Fibroblast of lung (primary cell): ENCODE data around the gene PMS2. TPM values are rescaled to one million over a fixed set of nuclear protein-coding genes. Genes with fewer than 3 reads are reported as not detected.

Experiments used
- DNase-seq, 2 donors: peaks; one replicate each; pipeline versions ENCODE4 v3.0.0 to v3.0.0-alpha.2; 2010; ENCODE audit warnings: low read depth in 2 of 2
- H2AFZ ChIP-seq: 2 replicates; pipeline ENCODE4 v1.5.1; 2012; ENCODE audit warnings: low read length, control low read depth, inconsistent platforms
- H3K27ac ChIP-seq: 2 replicates; pipeline ENCODE4 v1.5.1; 2011; ENCODE audit warnings: low read length, control low read depth; ENCODE audit not compliant: insufficient read depth
- H3K27me3 ChIP-seq: 2 replicates; pipeline ENCODE4 v1.5.1; 2011; ENCODE audit warnings: mild to moderate bottlenecking, low read length; ENCODE audit not compliant: control insufficient read depth, insufficient read depth
- H3K36me3 ChIP-seq: 2 replicates; pipeline ENCODE4 v1.5.1; 2011; ENCODE audit warnings: low read length; ENCODE audit not compliant: control insufficient read depth, insufficient read depth
- H3K4me1 ChIP-seq: 2 replicates; pipeline ENCODE4 v1.5.1; 2011; ENCODE audit warnings: low read length; ENCODE audit not compliant: control insufficient read depth, insufficient read depth; ENCODE audit errors: extremely low read depth
- H3K4me2 ChIP-seq: 2 replicates; pipeline ENCODE4 v1.5.1; 2011; ENCODE audit warnings: low read length, control low read depth; ENCODE audit not compliant: insufficient read depth; ENCODE audit errors: extremely low read depth
- H3K4me3 ChIP-seq, 4 experiments: fragments of 200-600 bp in 1 of 4; sonication (generic) in 1 of 4; replicated peaks in 1 of 4; 2 replicates each; pipeline ENCODE4 v1.5.1; 2011 to 2016; ENCODE audit warnings: low read length in 4 of 4, low read depth in 3 of 4, mild to moderate bottlenecking in 3 of 4, control low read depth in 2 of 4, inconsistent platforms in 1 of 4, mixed read lengths in 1 of 4; ENCODE audit not compliant: insufficient read depth in 1 of 4; ENCODE audit errors: control extremely low read depth in 1 of 4
- H3K79me2 ChIP-seq: 2 replicates; pipeline ENCODE4 v1.5.1; 2012; ENCODE audit warnings: mild to moderate bottlenecking, low read length, inconsistent platforms; ENCODE audit not compliant: control insufficient read depth, insufficient read depth
- H3K9ac ChIP-seq: 2 replicates; pipeline ENCODE4 v1.5.1; 2011; ENCODE audit warnings: mild to moderate bottlenecking, low read length, control low read depth; ENCODE audit not compliant: insufficient read depth
- H3K9me3 ChIP-seq: 2 replicates; pipeline ENCODE4 v1.5.1; 2012; ENCODE audit warnings: low read depth, low read length; ENCODE audit not compliant: control insufficient read depth, insufficient read depth
- H4K20me1 ChIP-seq: 2 replicates; pipeline ENCODE4 v1.5.1; 2011; ENCODE audit warnings: low read length; ENCODE audit not compliant: control insufficient read depth, insufficient read depth; ENCODE audit errors: extremely low read depth
- EZH2 ChIP-seq: IDR thresholded peaks from 2 replicates; pipeline ENCODE4 v1.5.1; 2012; ENCODE audit warnings: low read length, control low read depth, mild to moderate bottlenecking; ENCODE audit errors: missing control alignments
- polyA plus RNA-seq, 2 donors: library from polyadenylated mRNA; depleted of rRNA in 1 of 2; stranded (reverse) in 1 of 2; unstranded in 1 of 2; fragments of >200 nt; gene quantifications; 2 replicates each; pipeline ENCODE4 v1.2.1, GENCODE V29; 2011 to 2012; ENCODE audit warnings: missing spikeins in 1 of 2
- total RNA-seq: library from RNA; depleted of rRNA; stranded (reverse); fragments of >200 nt; gene quantifications from 2 replicates; pipeline ENCODE4 v1.2.1, GENCODE V29; 2014
- TF ChIP-seq, protein P1 (sequence below), 2 donors: IDR thresholded peaks in 1 of 2; conservative IDR thresholded peaks in 1 of 2; 1 replicate in 1 of 2; 2 replicates in 1 of 2; pipeline ENCODE4 v1.5.1; 2011 to 2012; ENCODE audit warnings: low read length in 2 of 2, control low read depth in 1 of 2, inconsistent platforms in 1 of 2, low read depth in 1 of 2, mild to moderate bottlenecking in 1 of 2

PMS2 gene
- total and polyA plus RNA-seq, 2 donors (not counting 1 experiment from before 2014, with no cell fraction given): 7.9 to 28.1 TPM

DNA sequence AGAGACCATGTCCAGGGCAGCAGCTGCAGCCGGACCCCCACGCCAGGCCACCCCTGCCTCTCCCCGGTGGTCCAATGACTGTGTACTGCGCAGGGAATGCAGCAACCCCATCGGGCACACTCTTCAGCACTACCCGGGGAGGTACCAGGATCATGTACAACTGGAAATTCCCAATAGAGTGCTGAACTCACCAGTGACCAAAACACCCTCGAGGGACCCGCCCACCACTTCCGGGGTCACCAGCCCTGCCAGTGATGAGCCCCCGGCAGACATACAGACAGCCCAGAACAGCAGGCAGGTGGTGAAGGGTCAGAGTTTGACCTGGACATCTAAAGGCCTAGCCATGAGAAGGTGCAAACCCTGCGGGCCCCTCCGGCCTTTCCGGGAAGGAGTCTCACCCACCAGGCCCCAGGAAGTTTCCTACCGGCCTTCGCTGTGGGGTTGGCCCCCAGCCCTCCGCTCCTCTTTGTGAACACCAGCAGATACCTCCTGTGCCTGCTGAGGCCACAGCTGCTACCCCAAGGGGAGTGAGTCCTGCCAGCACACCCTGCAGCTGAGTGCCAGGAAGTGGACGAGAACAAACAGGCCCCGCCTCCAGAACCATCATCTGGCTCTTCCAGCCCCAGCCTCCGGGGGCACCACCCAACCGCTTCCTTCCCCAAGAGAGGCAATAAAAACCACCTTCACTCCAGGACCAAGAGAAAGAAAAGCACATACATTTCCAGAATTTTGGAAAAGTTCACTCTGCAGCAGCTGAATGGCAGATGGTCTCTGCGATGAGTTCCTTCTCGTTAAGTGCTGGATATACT is 17.4 kb upstream of the PMS2 start:
- no peak overlapping the region for H3K4me2 ChIP-seq
- no peaks in the 10 kb centered on the region for H3K27me3 ChIP-seq
- H2AFZ ChIP-seq: no peak overlapping the region
- TF ChIP-seq, protein P1, sequence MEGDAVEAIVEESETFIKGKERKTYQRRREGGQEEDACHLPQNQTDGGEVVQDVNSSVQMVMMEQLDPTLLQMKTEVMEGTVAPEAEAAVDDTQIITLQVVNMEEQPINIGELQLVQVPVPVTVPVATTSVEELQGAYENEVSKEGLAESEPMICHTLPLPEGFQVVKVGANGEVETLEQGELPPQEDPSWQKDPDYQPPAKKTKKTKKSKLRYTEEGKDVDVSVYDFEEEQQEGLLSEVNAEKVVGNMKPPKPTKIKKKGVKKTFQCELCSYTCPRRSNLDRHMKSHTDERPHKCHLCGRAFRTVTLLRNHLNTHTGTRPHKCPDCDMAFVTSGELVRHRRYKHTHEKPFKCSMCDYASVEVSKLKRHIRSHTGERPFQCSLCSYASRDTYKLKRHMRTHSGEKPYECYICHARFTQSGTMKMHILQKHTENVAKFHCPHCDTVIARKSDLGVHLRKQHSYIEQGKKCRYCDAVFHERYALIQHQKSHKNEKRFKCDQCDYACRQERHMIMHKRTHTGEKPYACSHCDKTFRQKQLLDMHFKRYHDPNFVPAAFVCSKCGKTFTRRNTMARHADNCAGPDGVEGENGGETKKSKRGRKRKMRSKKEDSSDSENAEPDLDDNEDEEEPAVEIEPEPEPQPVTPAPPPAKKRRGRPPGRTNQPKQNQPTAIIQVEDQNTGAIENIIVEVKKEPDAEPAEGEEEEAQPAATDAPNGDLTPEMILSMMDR (conservative IDR thresholded peaks at IDR 0.05 in 1 of 2, IDR thresholded peaks at IDR 0.05 in 1 of 2; ENCODE audit: low read depth in 1 of 2, low read length in 2 of 2): peak in 1 of 2 donors; percentile 27
- no peak for TF ChIP-seq EZH2
- no peaks in the 10 kb centered on the region for H3K79me2 ChIP-seq
- H3K27ac ChIP-seq: no peak overlapping the region
- DNase-seq: peak; percentile 4 to 24
- H3K4me3 ChIP-seq: no peak overlapping the region
- H3K9me3 ChIP-seq: no peaks in the 10 kb centered on the region
- H3K9ac ChIP-seq: no peak overlapping the region
- no peaks in the 10 kb centered on the region for H4K20me1 ChIP-seq
- no peaks in the 10 kb centered on the region for H3K4me1 ChIP-seq
- H3K36me3 ChIP-seq: peaks cover 24% of the 10 kb centered on the region

DNA sequence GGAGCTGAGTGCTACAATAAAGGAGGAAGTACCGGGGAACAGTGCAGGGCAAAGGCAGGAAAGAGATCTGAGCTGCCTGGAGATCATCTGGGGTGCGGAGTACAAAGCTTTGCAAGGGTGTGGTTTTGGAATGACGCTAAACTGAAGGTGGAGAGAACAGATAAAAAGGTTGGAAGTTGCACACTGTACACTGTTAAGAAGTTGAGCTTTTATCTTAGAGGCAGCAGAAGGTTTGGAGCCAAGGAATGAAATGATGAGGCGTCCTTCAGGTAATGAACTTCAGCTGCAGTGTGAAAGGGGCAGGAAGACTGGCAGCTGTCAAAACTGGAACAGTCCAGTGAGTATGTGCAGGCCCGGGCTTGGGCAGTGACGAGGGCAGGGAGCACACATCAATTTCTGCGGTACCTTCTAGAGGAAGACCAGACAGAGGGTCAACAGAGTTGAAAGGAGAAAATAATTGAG is 15.2 kb upstream of the PMS2 start:
- Histone ChIP-seq H3K4me2 (no peak overlapping the region), H3K9me3 (no peaks in the 10 kb centered on the region), H3K4me3 (no peak overlapping the region), H3K27ac (no peak overlapping the region), H3K27me3 (no peaks in the 10 kb centered on the region), H3K79me2 (no peaks in the 10 kb centered on the region), H4K20me1 (no peaks in the 10 kb centered on the region), H2AFZ (no peak overlapping the region), H3K9ac (no peak overlapping the region), H3K4me1 (no peaks in the 10 kb centered on the region), H3K36me3 (peaks cover 26% of the 10 kb centered on the region)
- DNase-seq: no peak
- no peak for TF ChIP-seq EZH2
- TF ChIP-seq, protein P1 (conservative IDR thresholded peaks at IDR 0.05 in 1 of 2, IDR thresholded peaks at IDR 0.05 in 1 of 2; ENCODE audit: low read depth in 1 of 2, low read length in 2 of 2): no peak

DNA sequence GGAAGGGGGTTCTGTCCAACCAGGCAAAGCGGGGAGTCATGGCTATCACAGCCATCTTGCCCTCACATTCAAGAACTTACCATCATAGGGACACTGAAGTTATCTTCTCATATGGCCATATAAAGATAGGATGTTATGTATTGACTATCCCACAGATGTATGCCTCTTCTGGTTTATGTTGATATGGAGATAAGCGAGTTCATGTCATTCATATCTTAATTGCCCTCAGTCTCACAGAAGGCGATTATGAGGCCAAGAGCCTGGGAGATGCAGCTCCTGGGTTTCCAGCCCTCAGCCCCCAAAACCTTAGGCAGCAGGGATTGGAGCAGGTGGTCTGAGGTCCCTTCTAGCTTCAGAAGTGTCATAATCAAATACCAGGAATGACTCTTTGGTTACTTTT is 13.9 kb upstream of the PMS2 start:
- Histone ChIP-seq H3K27me3 (no peaks in the 10 kb centered on the region), H3K4me3 (no peak overlapping the region), H3K9me3 (no peaks in the 10 kb centered on the region), H3K36me3 (peaks cover 29% of the 10 kb centered on the region), H3K27ac (no peak overlapping the region), H3K79me2 (no peaks in the 10 kb centered on the region), H3K9ac (no peak overlapping the region), H3K4me2 (no peak overlapping the region), H3K4me1 (no peaks in the 10 kb centered on the region), H2AFZ (no peak overlapping the region), H4K20me1 (no peaks in the 10 kb centered on the region)
- TF ChIP-seq, protein P1 (conservative IDR thresholded peaks at IDR 0.05 in 1 of 2, IDR thresholded peaks at IDR 0.05 in 1 of 2; ENCODE audit: low read depth in 1 of 2, low read length in 2 of 2): no peak
- TF ChIP-seq EZH2: no peak
- DNase-seq: no peak
